Raji (cell line): Measurements from ENCODE around the gene DCBLD1.

Experiments
- POLR2A ChIP-seq: IDR thresholded peaks from 2 replicates; pipeline ENCODE4 v1.6.1; 2011; ENCODE audit warnings: low read depth, low read length, control low read depth; ENCODE audit not compliant: insufficient read depth

Gene DCBLD1

GRCh38 chr6:117585647-117586046 is 103.2 kb downstream of the DCBLD1 start:
- no peak for TF ChIP-seq POLR2A

- no peak for TF ChIP-seq POLR2A
These were observed 108.0 kb downstream of the DCBLD1 start for GRCh38 chr6:117590447-117590846.

GRCh38 chr6:117591405-117591804 is 108.9 kb downstream of the DCBLD1 start:
- TF ChIP-seq POLR2A, result no peak

- TF ChIP-seq POLR2A, result no peak
These were observed 110.7 kb downstream of the DCBLD1 start for GRCh38 chr6:117592983-117593759.

GRCh38 chr6:117595099-117595923 is 112.8 kb downstream of the DCBLD1 start:
- TF ChIP-seq POLR2A, result no peak

GRCh38 chr6:117597755-117598154 is 115.3 kb downstream of the DCBLD1 start:
- no peak for TF ChIP-seq POLR2A
